Hepatic stellate cell (primary cell): Measurements from ENCODE around the gene CCBE1.
"Not testable (repeated sequence)": the region's sequence is repeated elsewhere in the genome, so short reads cannot be mapped to it uniquely, and the experiment has no call there.

Experiments used
- DNase-seq: peaks from one replicate; pipeline ENCODE4 v3.0.0; 2011; ENCODE audit warnings: low spot score

The CCBE1 gene

GRCh38 chr18:59697236-59697932 lies at the start of gene CCBE1:
CCBE1 (minus strand) TSS chr18:59697423.
- DNase-seq, result peak; percentile 74

- DNase-seq, result peak; percentile 61
Observed at GRCh38 chr18:59744271-59744721, 47.1 kb upstream of the CCBE1 start.

GRCh38 chr18:59743566-59743965 lies 46.3 kb upstream of the CCBE1 start:
- no peak for DNase-seq

- DNase-seq, result peak; percentile 8
Observed at GRCh38 chr18:59742325-59743111, 45.3 kb upstream of the CCBE1 start.

GRCh38 chr18:59740141-59740540 lies 42.9 kb upstream of the CCBE1 start:
- DNase-seq, result no peak

- no peak for DNase-seq
Observed at GRCh38 chr18:59737776-59738300, 40.6 kb upstream of the CCBE1 start.

GRCh38 chr18:59737335-59737734 lies 40.1 kb upstream of the CCBE1 start:
- DNase-seq, result not testable (repeated sequence)

- no peak for DNase-seq
Observed at GRCh38 chr18:59736061-59736460, 38.8 kb upstream of the CCBE1 start.

- no peak for DNase-seq
Observed at GRCh38 chr18:59735269-59735860, 38.1 kb upstream of the CCBE1 start.

GRCh38 chr18:59733421-59733820 lies 36.2 kb upstream of the CCBE1 start:
- no peak for DNase-seq

GRCh38 chr18:59730896-59731295 lies 33.7 kb upstream of the CCBE1 start:
- DNase-seq, result no peak

- no peak for DNase-seq
Observed at GRCh38 chr18:59729781-59730180, 32.6 kb upstream of the CCBE1 start.

GRCh38 chr18:59728816-59729215 lies 31.6 kb upstream of the CCBE1 start:
- no peak for DNase-seq

- no peak for DNase-seq
Observed at GRCh38 chr18:59725142-59725541, 27.9 kb upstream of the CCBE1 start.

- DNase-seq, result no peak
Observed at GRCh38 chr18:59724103-59724502, 26.9 kb upstream of the CCBE1 start.

- DNase-seq, result no peak
Observed at GRCh38 chr18:59721931-59722330, 24.7 kb upstream of the CCBE1 start.

- DNase-seq, result no peak
Observed at GRCh38 chr18:59721211-59721610, 24.0 kb upstream of the CCBE1 start.

GRCh38 chr18:59719544-59720181 lies 22.4 kb upstream of the CCBE1 start:
- peak; percentile 81 for DNase-seq

GRCh38 chr18:59718464-59719157 lies 21.4 kb upstream of the CCBE1 start:
- no peak for DNase-seq

GRCh38 chr18:59718108-59718463 lies 20.9 kb upstream of the CCBE1 start:
- DNase-seq, result peak; percentile 83

- DNase-seq, result no peak
Observed at GRCh38 chr18:59717291-59717690, 20.1 kb upstream of the CCBE1 start.

GRCh38 chr18:59715966-59716369 lies 18.7 kb upstream of the CCBE1 start:
- peak; percentile 80 for DNase-seq
